Left lung (tissue), 10 donors: ENCODE data around the gene GMDS. TPM values are rescaled to one million over a fixed set of nuclear protein-coding genes. Genes with fewer than 3 reads are reported as not detected.
A peak's percentile ranks its signal among the peaks of the same experiment; 100 is the strongest.

Experiments used
- ATAC-seq: fragments of 200-7000 bp; cut with Tn5 transposase; one replicate; pipeline ENCODE4 v1.9.1; 2020; ENCODE audit warnings: moderate library complexity
- DNase-seq, 4 donors: peaks; one replicate each; pipeline ENCODE4 v3.0.0-alpha.2; 2013 to 2020
- H3K27ac ChIP-seq, 2 donors: fragments of 200-600 bp; sonication (generic) in 1 of 2; one replicate each; pipeline versions ENCODE4 v1.5.0 to v1.8.0; 2020 to 2021
- H3K27me3 ChIP-seq, 2 donors: fragments of 200-600 bp; sonication (generic) in 1 of 2; one replicate each; pipeline versions ENCODE4 v1.5.0 to v1.8.0; 2020 to 2021
- H3K36me3 ChIP-seq, 2 donors: fragments of 200-600 bp; sonication (generic) in 1 of 2; one replicate each; pipeline versions ENCODE4 v1.5.0 to v1.8.0; 2020 to 2021
- H3K4me1 ChIP-seq, 2 donors: fragments of 200-600 bp; one replicate each; pipeline ENCODE4 v1.8.0; 2021
- H3K4me3 ChIP-seq, 2 donors: fragments of 200-600 bp; sonication (generic) in 1 of 2; one replicate each; pipeline versions ENCODE4 v1.5.0 to v1.8.0; 2020 to 2021; ENCODE audit warnings: mild to moderate bottlenecking in 1 of 2
- H3K9me3 ChIP-seq, 2 donors: fragments of 200-600 bp; sonication (generic) in 1 of 2; one replicate each; pipeline versions ENCODE4 v1.5.0 to v1.8.0; 2020 to 2021
- CTCF ChIP-seq, 2 donors: fragments of 200-600 bp; sonication (generic) in 1 of 2; IDR thresholded peaks; one replicate each; pipeline versions ENCODE4 v1.5.0 to v1.8.0; 2021; ENCODE audit warnings: antibody characterized with exemption in 2 of 2
- intact Hi-C, 2 donors: fragments of 100-400 bp; cut with DNase I; formaldehyde crosslinking; loops; one replicate each; pipeline versions ENCODE4 v1.11.2 to v1.14.2; 2022
- polyA plus RNA-seq, 6 donors: library from polyadenylated mRNA; unstranded; fragments of 120-200 nt; gene quantifications; one replicate each; pipeline ENCODE4 v1.2.1, GENCODE V29; 2013; ENCODE audit not compliant: insufficient read length in 6 of 6
- total RNA-seq, 2 donors: library from RNA; stranded (reverse); fragmentation: NEBNext Ultra II Directional; extraction: Animal tissue kit (Norgen Biotek cat#: 25700); gene quantifications; one replicate each; pipeline ENCODE4 v1.2.1, GENCODE V29; 2021
- donor health status: DM: no; HTN: yes; CAD: no.
- donor health status: DM: no; HTN: no; CAD: no.

Gene GMDS
- total and polyA plus RNA-seq, 8 donors = 16.5 to 25.4 (median 21.2) TPM

DNA sequence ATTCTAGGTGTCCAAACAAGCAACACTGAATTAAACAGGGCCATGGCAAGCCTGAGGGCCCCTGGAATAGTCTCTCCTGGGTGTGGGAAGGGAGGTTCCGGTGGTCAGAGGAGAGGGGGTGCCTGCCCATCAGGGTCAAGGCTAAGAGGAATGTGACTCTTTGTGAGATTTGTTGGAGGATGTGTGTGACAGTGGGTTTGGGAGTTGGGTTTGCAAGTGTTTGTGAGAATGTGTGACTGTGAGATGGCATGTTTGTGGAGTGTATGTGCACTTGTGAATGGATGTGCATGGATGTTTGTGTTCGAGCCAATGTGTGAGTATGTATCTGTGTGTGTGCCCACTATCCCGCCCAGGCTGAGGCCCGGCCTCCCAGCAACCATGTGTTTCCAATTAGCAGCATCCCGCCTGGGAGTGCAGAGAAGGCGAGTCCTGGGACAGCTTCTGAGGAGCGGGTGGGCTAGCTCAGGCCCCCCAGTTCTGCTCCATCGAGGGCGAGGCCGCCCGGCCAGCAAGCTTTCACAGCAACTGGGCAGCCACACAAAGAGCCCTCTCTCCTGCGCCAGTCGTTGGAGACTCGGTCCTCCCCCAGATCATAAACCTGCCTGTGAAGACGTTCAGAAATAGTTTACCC, 623.1 kb downstream of the GMDS start:
- H3K36me3 ChIP-seq = peaks cover 0 to 6% of the 10 kb centered on the region in 2 donors
- no peak overlapping the region for H3K4me3 ChIP-seq
- intact Hi-C loops = no loop called here
- H3K4me1 ChIP-seq = peaks cover 23 to 32% of the 10 kb centered on the region in 2 donors
- TF ChIP-seq CTCF (IDR thresholded peaks at IDR 0.05) = no peak
- H3K27ac ChIP-seq = no peak overlapping the region
- no peak for DNase-seq
- peaks cover 83 to 100% of the 10 kb centered on the region in 2 donors for H3K27me3 ChIP-seq
- ATAC-seq = no peak
- H3K9me3 ChIP-seq = no peaks in the 10 kb centered on the region

DNA sequence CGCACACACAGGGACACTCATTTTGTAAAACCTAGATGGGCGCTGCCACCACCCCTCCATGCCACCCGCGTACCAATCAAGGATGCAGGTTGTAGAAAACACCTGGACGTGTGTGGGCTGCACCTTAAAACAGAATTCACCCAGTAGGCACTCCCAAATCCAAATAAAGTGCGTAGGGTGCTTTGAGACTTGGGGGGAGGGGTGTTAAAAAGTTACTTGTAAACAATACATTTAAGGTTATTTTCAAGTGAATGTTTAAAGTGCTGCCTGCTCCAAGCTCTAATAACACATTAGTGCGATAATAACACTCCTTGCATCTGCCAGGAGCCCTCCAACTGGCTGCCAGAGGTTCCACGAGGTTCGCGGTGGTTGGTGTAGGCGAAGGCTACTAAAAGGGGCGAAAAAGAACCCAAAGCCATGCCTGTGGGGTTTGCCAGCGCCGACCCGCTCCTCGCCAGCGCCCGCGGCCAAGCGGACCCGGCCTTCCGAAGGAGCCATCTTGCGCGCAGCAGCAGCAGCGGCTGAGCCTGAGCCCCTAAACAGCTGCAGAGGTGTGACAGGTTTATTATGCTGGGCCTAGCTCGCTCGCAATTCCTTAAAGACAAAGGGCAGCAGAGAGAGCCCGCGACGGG, 624.2 kb downstream of the GMDS start:
- intact Hi-C loops = no loop called here
- H3K27ac ChIP-seq = no peak overlapping the region
- H3K27me3 ChIP-seq = peaks cover 75 to 100% of the 10 kb centered on the region in 2 donors
- peaks cover 0 to 6% of the 10 kb centered on the region in 2 donors for H3K36me3 ChIP-seq
- no peaks in the 10 kb centered on the region for H3K9me3 ChIP-seq
- ATAC-seq (no peak), DNase-seq (peak in 1 of 4 donors; percentile 66)
- TF ChIP-seq CTCF (IDR thresholded peaks at IDR 0.05) = no peak
- peaks cover 23 to 32% of the 10 kb centered on the region in 2 donors for H3K4me1 ChIP-seq
- no peak overlapping the region for H3K4me3 ChIP-seq

GRCh38 chr6:1620504-1621069, 624.8 kb downstream of the GMDS start:
- DNase-seq = peak in 1 of 4 donors; percentile 70
- no peaks in the 10 kb centered on the region for H3K9me3 ChIP-seq
- no peak overlapping the region for H3K4me3 ChIP-seq
- peaks cover 75 to 100% of the 10 kb centered on the region in 2 donors for H3K27me3 ChIP-seq
- H3K36me3 ChIP-seq = peaks cover 0 to 6% of the 10 kb centered on the region in 2 donors
- intact Hi-C loops = no loop called here
- no peak for ATAC-seq
- H3K27ac ChIP-seq = no peak overlapping the region
- peaks cover 23 to 31% of the 10 kb centered on the region in 2 donors for H3K4me1 ChIP-seq
- TF ChIP-seq CTCF (IDR thresholded peaks at IDR 0.05) = no peak

DNA sequence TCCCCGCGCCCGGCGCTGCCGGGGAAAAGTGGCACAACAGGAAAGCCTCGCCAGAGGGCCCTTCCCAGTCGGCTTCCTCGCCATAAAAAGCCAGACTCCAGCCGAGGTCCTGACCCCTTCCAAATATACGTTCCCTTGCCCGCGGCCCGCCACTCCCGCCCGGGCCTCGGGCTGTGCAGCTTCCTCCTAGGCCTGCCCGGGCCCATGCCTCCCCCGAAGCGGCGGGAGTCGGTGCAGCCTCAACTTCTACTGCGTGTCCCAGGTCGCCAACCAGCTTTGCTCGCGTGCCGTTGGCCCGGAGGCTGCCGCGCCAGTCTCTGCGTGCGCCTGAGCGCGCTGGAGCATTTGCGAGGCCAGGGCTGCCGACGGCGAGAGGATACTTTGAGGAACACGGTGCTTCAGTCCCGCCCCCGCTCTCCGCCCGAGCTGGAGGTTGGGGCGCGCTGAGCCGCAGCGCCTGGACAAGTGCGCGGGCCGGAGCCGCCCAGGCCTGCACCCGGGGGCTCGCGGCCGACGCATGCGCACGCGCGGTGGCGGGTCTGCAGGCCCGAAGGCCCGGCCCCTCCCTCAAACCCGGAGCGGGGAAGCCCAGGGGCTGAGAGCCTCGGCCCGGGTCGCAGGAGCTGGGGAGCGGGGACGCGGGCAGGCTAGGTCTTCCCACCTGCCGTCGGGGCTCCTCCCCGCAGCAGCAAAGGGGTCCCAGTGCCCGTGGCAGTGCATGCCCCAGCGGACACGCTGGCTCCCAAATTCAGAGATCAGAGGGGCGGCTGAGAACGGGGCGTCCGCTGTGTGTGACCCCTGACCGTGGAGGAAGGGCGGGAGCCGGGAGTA, 625.5 kb downstream of the GMDS start:
- no peaks in the 10 kb centered on the region for H3K9me3 ChIP-seq
- peak; percentile 36 for ATAC-seq
- intact Hi-C loops = no loop called here
- peak in 1 of 4 donors; percentile 84 for DNase-seq
- peaks cover 18 to 28% of the 10 kb centered on the region in 2 donors for H3K4me1 ChIP-seq
- no peak for TF ChIP-seq CTCF (IDR thresholded peaks at IDR 0.05)
- H3K36me3 ChIP-seq = peaks cover 0 to 6% of the 10 kb centered on the region in 2 donors
- peaks cover 75 to 100% of the 10 kb centered on the region in 2 donors for H3K27me3 ChIP-seq
- H3K4me3 ChIP-seq = peak overlapping the region in 1 of 2 donors; percentile 7
- no peak overlapping the region for H3K27ac ChIP-seq
